Inflammatory macrophage (primary cell): ENCODE data around the gene CENPF.

ENCODE experiments used
- DNase-seq, 2 donors: peaks; one replicate each; pipeline ENCODE4 v3.0.0-alpha.2; 2020 to 2022

Gene CENPF

GRCh38 chr1:214712737-214713136 lies 109.7 kb downstream of the CENPF start:
- no peak for DNase-seq
